Activated B cell treated with CpG ODN at 0.5 μM for 24 hours (primary cell): ENCODE results near the gene PGR. TPM values are rescaled to one million over a fixed set of nuclear protein-coding genes. Genes with fewer than 3 reads are reported as not detected.

Experiments
- ATAC-seq: fragments of 200-7000 bp; cut with Tn5 transposase; one replicate; pipeline ENCODE4 v1.10.0; 2021; ENCODE audit warnings: low read depth, mild to moderate bottlenecking, moderate library complexity
- CTCF ChIA-PET: fragments of 350-600 bp; sonication (Branson Sonifier 250); formaldehyde crosslinking; loops from one replicate; lab custom pipeline; 2021; ENCODE audit warnings: antibody characterized with exemption; lab: Charles Lee
- POLR2A ChIA-PET: fragments of 350-600 bp; sonication (Branson Sonifier 250); formaldehyde crosslinking; loops from one replicate; lab custom pipeline; 2021; ENCODE audit warnings: antibody characterized with exemption; lab: Charles Lee
- DNase-seq: peaks from one replicate; pipeline ENCODE4 v3.0.0; 2022
- H3K27ac Mint-ChIP-seq: one replicate; pipeline ENCODE4 v1.8.0; 2020; ENCODE audit warnings: mixed read lengths
- H3K27me3 Mint-ChIP-seq: one replicate; pipeline ENCODE4 v1.8.0; 2021; ENCODE audit warnings: mixed read lengths
- H3K36me3 Mint-ChIP-seq: one replicate; pipeline ENCODE4 v1.8.0; 2021; ENCODE audit warnings: low read depth, mixed read lengths
- H3K4me1 Mint-ChIP-seq: one replicate; pipeline ENCODE4 v1.8.0; 2021; ENCODE audit warnings: mixed read lengths
- H3K4me3 Mint-ChIP-seq: one replicate; pipeline ENCODE4 v1.8.0; 2020; ENCODE audit warnings: mild to moderate bottlenecking, mixed read lengths
- H3K9me3 Mint-ChIP-seq: one replicate; pipeline ENCODE4 v1.8.0; 2020; ENCODE audit warnings: mixed read lengths
- CTCF ChIP-seq: fragments of 200-600 bp; IDR thresholded peaks from one replicate; pipeline ENCODE4 v1.8.0; 2022; ENCODE audit warnings: antibody characterized with exemption, mild to moderate bottlenecking
- intact Hi-C: fragments of 100-400 bp; cut with micrococcal nuclease; formaldehyde crosslinking; loops from one replicate; pipeline ENCODE4 v1.15.1; 2024
- total RNA-seq: library from RNA; stranded (reverse); gene quantifications from 2 replicates; pipeline ENCODE4 v1.2.3, GENCODE V29; 2022

Gene PGR
- total RNA-seq, 1 donor from 2014 or later: not detected

GRCh38 chr11:101053492-101053891 lies 76.1 kb downstream of the PGR start:
- no peaks in the 10 kb centered on the region for H3K9me3 Mint-ChIP-seq
- ChIA-PET POLR2A (no interaction called here), CTCF (no interaction called here)
- DNase-seq: no peak
- no peak overlapping the region for H3K4me3 Mint-ChIP-seq
- no peak for ATAC-seq
- intact Hi-C loops: no loop called here
- TF ChIP-seq CTCF: no peak
- H3K27ac Mint-ChIP-seq: no peak overlapping the region
- H3K36me3 Mint-ChIP-seq: no peaks in the 10 kb centered on the region
- H3K4me1 Mint-ChIP-seq: no peaks in the 10 kb centered on the region
- no peaks in the 10 kb centered on the region for H3K27me3 Mint-ChIP-seq

- CTCF ChIA-PET: no interaction called here
- H3K4me3 Mint-ChIP-seq: no peak overlapping the region
- H3K9me3 Mint-ChIP-seq: no peaks in the 10 kb centered on the region
- no peaks in the 10 kb centered on the region for H3K36me3 Mint-ChIP-seq
- ATAC-seq: no peak
- no peaks in the 10 kb centered on the region for H3K27me3 Mint-ChIP-seq
- POLR2A ChIA-PET: no interaction called here
- no peak for DNase-seq
- intact Hi-C loops: no loop called here
- peaks cover 8% of the 10 kb centered on the region for H3K4me1 Mint-ChIP-seq
- H3K27ac Mint-ChIP-seq: no peak overlapping the region
- no peak for TF ChIP-seq CTCF
These were observed 77.9 kb downstream of the PGR start for GRCh38 chr11:101051677-101052076.

- H3K36me3 Mint-ChIP-seq: no peaks in the 10 kb centered on the region
- DNase-seq: no peak
- peaks cover 2% of the 10 kb centered on the region for H3K9me3 Mint-ChIP-seq
- ChIA-PET POLR2A (no interaction called here), CTCF (no interaction called here)
- ATAC-seq: no peak
- H3K4me3 Mint-ChIP-seq: no peak overlapping the region
- intact Hi-C loops: no loop called here
- no peak for TF ChIP-seq CTCF
- peaks cover 8% of the 10 kb centered on the region for H3K4me1 Mint-ChIP-seq
- H3K27me3 Mint-ChIP-seq: no peaks in the 10 kb centered on the region
- H3K27ac Mint-ChIP-seq: no peak overlapping the region
These were observed 79.8 kb downstream of the PGR start for GRCh38 chr11:101049813-101050212.

- POLR2A ChIA-PET: no interaction called here
- intact Hi-C loops: no loop called here
- Mint-ChIP-seq H3K36me3 (no peaks in the 10 kb centered on the region), H3K4me1 (peaks cover 8% of the 10 kb centered on the region), H3K27ac (no peak overlapping the region), H3K9me3 (peaks cover 2% of the 10 kb centered on the region), H3K4me3 (no peak overlapping the region), H3K27me3 (no peaks in the 10 kb centered on the region)
- no peak for TF ChIP-seq CTCF
- DNase-seq (no peak), ATAC-seq (no peak)
- CTCF ChIA-PET: no interaction called here
These were observed 80.5 kb downstream of the PGR start for GRCh38 chr11:101049123-101049522.

GRCh38 chr11:101048479-101048878 lies 81.1 kb downstream of the PGR start:
- H3K27me3 Mint-ChIP-seq: no peaks in the 10 kb centered on the region
- H3K9me3 Mint-ChIP-seq: peaks cover 2% of the 10 kb centered on the region
- intact Hi-C loops: no loop called here
- no peak overlapping the region for H3K4me3 Mint-ChIP-seq
- DNase-seq (no peak), ATAC-seq (no peak)
- no peaks in the 10 kb centered on the region for H3K36me3 Mint-ChIP-seq
- H3K4me1 Mint-ChIP-seq: peaks cover 8% of the 10 kb centered on the region
- no peak overlapping the region for H3K27ac Mint-ChIP-seq
- ChIA-PET POLR2A (no interaction called here), CTCF (no interaction called here)
- TF ChIP-seq CTCF: no peak
